Suppressor macrophage treated with lipopolysaccharide for 4 hours (primary cell): ENCODE measurements around the gene USP21.
"Not testable (repeated sequence)": the region's sequence is repeated elsewhere in the genome, so short reads cannot be mapped to it uniquely, and the experiment has no call there.

Source experiments
- DNase-seq: peaks from one replicate; pipeline ENCODE4 v3.0.0-alpha.2; 2020

Gene USP21

GRCh38 chr1:161159087-161159912 is at the start of gene USP21:
Gene USP21, plus strand, starts transcription at chr1:161159500. Its CDS starts 1,141 bp downstream, at chr1:161160641.
- DNase-seq: peak; percentile 94

- DNase-seq: peak; percentile 61
Observed at GRCh38 chr1:161111117-161111516, 48.2 kb upstream of the USP21 start.

GRCh38 chr1:161111527-161111926 is 47.8 kb upstream of the USP21 start:
- peak; percentile 49 for DNase-seq

GRCh38 chr1:161113915-161114314 is 45.4 kb upstream of the USP21 start:
- DNase-seq: no peak

- DNase-seq: no peak
Observed at GRCh38 chr1:161114556-161114955, 44.7 kb upstream of the USP21 start.

- peak; percentile 47 for DNase-seq
Observed at GRCh38 chr1:161115132-161115711, 44.1 kb upstream of the USP21 start.

- not testable (repeated sequence) for DNase-seq
Observed at GRCh38 chr1:161115961-161116360, 43.3 kb upstream of the USP21 start.

- peak; percentile 91 for DNase-seq
Observed at GRCh38 chr1:161117759-161118581, 41.3 kb upstream of the USP21 start, which contains the start of the genes NIT1 and PFDN2. Gene NIT1, plus strand, starts transcription at chr1:161118105. Its CDS starts 72 bp downstream, at chr1:161118177. Gene PFDN2, minus strand, starts transcription at chr1:161118037. Its CDS starts 11 bp downstream, at chr1:161118026.

GRCh38 chr1:161119092-161119903 is 40.0 kb upstream of the USP21 start:
- DNase-seq: peak; percentile 63

GRCh38 chr1:161121042-161121650 is 38.2 kb upstream of the USP21 start:
- DNase-seq: no peak

GRCh38 chr1:161121834-161122233 is 37.5 kb upstream of the USP21 start:
- peak; percentile 68 for DNase-seq

- no peak for DNase-seq
Observed at GRCh38 chr1:161122967-161123366, 36.3 kb upstream of the USP21 start.

GRCh38 chr1:161127649-161128048 is 31.7 kb upstream of the USP21 start:
- DNase-seq: no peak

GRCh38 chr1:161128591-161129420 is 30.5 kb upstream of the USP21 start:
- DNase-seq: no peak

- DNase-seq: no peak
Observed at GRCh38 chr1:161130266-161130665, 29.0 kb upstream of the USP21 start.

GRCh38 chr1:161131523-161132409 is 27.5 kb upstream of the USP21 start:
- DNase-seq: no peak

- DNase-seq: peak; percentile 95
Observed at GRCh38 chr1:161132410-161133219, 26.7 kb upstream of the USP21 start, which contains the start of gene DEDD. Gene DEDD, minus strand, starts transcription at chr1:161132667. Its CDS starts 8,205 bp downstream, at chr1:161124462.

- DNase-seq: no peak
Observed at GRCh38 chr1:161133220-161133740, 26.0 kb upstream of the USP21 start.

GRCh38 chr1:161137881-161138280 is 21.4 kb upstream of the USP21 start:
- no peak for DNase-seq
